WTC11 (cell line): ENCODE data around the gene ERC2.

Experiments used
- ATF1 ChIP-seq: sonication (generic); formaldehyde crosslinking; IDR thresholded peaks from 2 replicates; pipeline ENCODE4 v1.8.1; 2023; ENCODE audit warnings: mild to moderate bottlenecking, moderate library complexity, missing genetic modification reagents
- CBFB ChIP-seq: sonication (generic); formaldehyde crosslinking; IDR thresholded peaks from 2 replicates; pipeline ENCODE4 v1.8.1; 2022; ENCODE audit warnings: mild to moderate bottlenecking, low read depth, missing genetic modification reagents
- CTCF ChIP-seq: fragments of 200-600 bp; IDR thresholded peaks from 2 replicates; pipeline ENCODE4 v1.8.0; 2022; ENCODE audit warnings: antibody characterized with exemption
- JUN ChIP-seq: sonication (generic); formaldehyde crosslinking; IDR thresholded peaks from 2 replicates; pipeline ENCODE4 v1.8.0; 2023; ENCODE audit warnings: mild to moderate bottlenecking, missing genetic modification reagents
- MAX ChIP-seq: sonication (generic); formaldehyde crosslinking; IDR thresholded peaks from 2 replicates; pipeline ENCODE4 v1.8.0; 2022; ENCODE audit warnings: mild to moderate bottlenecking, missing genetic modification reagents
- NR3C1 ChIP-seq: sonication (generic); formaldehyde crosslinking; conservative IDR thresholded peaks from 2 replicates; pipeline ENCODE4 v1.8.1; 2023; ENCODE audit warnings: low read depth, mild to moderate bottlenecking, missing genetic modification reagents
- OVOL2 ChIP-seq: fragments of 250-450 bp; sonication (Bioruptor Pico); IDR thresholded peaks from 2 replicates; pipeline ENCODE4 v1.9.0; 2021; ENCODE audit warnings: mild to moderate bottlenecking, borderline replicate concordance
- SP1 ChIP-seq: sonication (generic); formaldehyde crosslinking; conservative IDR thresholded peaks from 2 replicates; pipeline ENCODE4 v1.8.1; 2022; ENCODE audit warnings: missing genetic modification reagents
- TEAD4 ChIP-seq: sonication (generic); formaldehyde crosslinking; IDR thresholded peaks from 2 replicates; pipeline ENCODE4 v1.8.0; 2022; ENCODE audit warnings: mild to moderate bottlenecking, missing genetic modification reagents
- ZNF138 ChIP-seq: sonication (generic); formaldehyde crosslinking; conservative IDR thresholded peaks from 2 replicates; pipeline ENCODE4 v1.8.1; 2022; ENCODE audit warnings: mild to moderate bottlenecking, moderate library complexity, missing genetic modification reagents
- TF ChIP-seq, protein P1 (sequence below): sonication (generic); formaldehyde crosslinking; IDR thresholded peaks from 2 replicates; pipeline ENCODE4 v1.8.1; 2022; ENCODE audit warnings: mild to moderate bottlenecking, moderate library complexity, missing genetic modification reagents

DNA sequence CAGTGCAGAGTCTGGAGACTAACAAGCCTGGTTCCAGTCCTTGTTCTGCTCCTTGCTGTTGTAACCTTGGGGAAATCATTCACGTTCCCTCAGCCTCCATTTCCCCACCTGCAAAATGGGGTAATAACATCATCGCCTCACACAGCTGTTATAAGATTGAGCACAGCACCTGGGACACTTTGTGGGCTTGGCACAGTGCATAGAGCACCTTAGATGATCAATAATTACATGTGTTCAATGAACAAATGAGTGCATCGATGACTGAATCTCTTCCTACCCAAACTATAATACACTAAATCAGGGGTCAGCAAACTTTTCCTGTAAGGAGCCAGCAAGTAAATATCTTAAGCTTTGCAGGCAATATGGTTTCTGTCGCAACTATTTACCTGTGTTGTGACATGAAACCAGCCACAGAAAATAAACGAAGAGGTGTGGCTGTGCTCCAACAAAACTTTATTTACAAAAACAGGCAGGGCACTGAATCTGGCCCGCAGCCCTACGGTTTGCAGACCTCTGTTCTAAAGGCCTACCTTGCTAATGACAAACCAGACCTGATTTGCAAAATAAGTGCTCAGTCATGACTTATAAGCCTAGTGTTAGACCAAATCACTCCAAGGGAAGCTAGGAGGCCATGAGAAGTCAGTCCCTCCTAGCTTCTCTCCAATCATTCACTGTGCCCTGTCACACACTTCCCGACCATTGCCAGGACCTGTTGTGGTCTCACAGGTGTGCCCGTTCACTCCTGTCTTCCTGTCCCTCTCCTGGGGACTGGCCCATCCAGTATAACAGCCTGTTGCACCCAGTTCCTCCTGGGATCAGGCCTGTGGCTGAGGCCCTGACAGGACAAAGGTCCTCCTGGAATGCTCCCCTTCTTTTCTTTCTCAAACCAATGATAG lies 831.7 kb downstream of the ERC2 start:
- TF ChIP-seq SP1 (CRISPR knock-in tag) (no peak), NR3C1 (no peak), CTCF (no peak), ZNF138 (CRISPR knock-in tag) (no peak), MAX (CRISPR knock-in tag) (no peak), JUN (CRISPR knock-in tag) (no peak), ATF1 (CRISPR knock-in tag) (no peak), CBFB (CRISPR knock-in tag) (no peak), OVOL2 (CRISPR knock-in tag) (no peak), TEAD4 (CRISPR knock-in tag) (no peak)
- TF ChIP-seq, protein P1, sequence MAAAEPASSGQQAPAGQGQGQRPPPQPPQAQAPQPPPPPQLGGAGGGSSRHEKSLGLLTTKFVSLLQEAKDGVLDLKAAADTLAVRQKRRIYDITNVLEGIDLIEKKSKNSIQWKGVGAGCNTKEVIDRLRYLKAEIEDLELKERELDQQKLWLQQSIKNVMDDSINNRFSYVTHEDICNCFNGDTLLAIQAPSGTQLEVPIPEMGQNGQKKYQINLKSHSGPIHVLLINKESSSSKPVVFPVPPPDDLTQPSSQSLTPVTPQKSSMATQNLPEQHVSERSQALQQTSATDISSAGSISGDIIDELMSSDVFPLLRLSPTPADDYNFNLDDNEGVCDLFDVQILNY (CRISPR knock-in tag), result no peak
